Body of pancreas (tissue), 4 donors: ENCODE data around the gene SREBF1. TPM values are rescaled to one million over a fixed set of nuclear protein-coding genes. Genes with fewer than 3 reads are reported as not detected.

Experiments used
- ATAC-seq: fragments of 150-250 bp; one replicate; pipeline ENCODE4 v1.9.1; 2016
- DNase-seq, 4 donors: peaks; one replicate each; pipeline ENCODE4 v3.0.0-alpha.2; 2019
- H3K27ac ChIP-seq, 4 donors: fragments of 200-600 bp; sonication (generic); 1 replicate in 3 of 4; 2 replicates in 1 of 4; pipeline versions ENCODE4 v1.5.1 to v1.6.1; 2016 to 2019; ENCODE audit warnings: mild to moderate bottlenecking in 1 of 4, mixed read lengths in 1 of 4, moderate library complexity in 1 of 4
- H3K27me3 ChIP-seq, 2 donors: fragments of 200-600 bp; sonication (generic); one replicate each; pipeline ENCODE4 v1.6.0; 2016; ENCODE audit warnings: mild to moderate bottlenecking in 1 of 2
- H3K36me3 ChIP-seq, 2 donors: fragments of 200-600 bp; sonication (generic); replicated peaks in 1 of 2; 2 replicates each; pipeline ENCODE4 v1.5.1; 2016; ENCODE audit warnings: low read depth in 2 of 2; ENCODE audit not compliant: insufficient read depth in 1 of 2
- H3K4me1 ChIP-seq: fragments of 200-600 bp; sonication (generic); one replicate; pipeline ENCODE4 v1.6.0; 2016
- H3K4me3 ChIP-seq, 2 donors: fragments of 200-600 bp; sonication (generic); 1 replicate in 1 of 2; 2 replicates in 1 of 2; pipeline ENCODE4 v1.5.1; 2016 to 2019
- H3K9me3 ChIP-seq, 3 donors: fragments of 200-600 bp; sonication (generic); 1 replicate in 2 of 3; 2 replicates in 1 of 3; pipeline ENCODE4 v1.5.1; 2016
- POLR2A ChIP-seq, 3 donors: fragments of 450-650 bp; IDR thresholded peaks; one replicate each; pipeline ENCODE4 v1.6.1; 2016; ENCODE audit warnings: antibody characterized with exemption in 3 of 3, mild to moderate bottlenecking in 2 of 3
- WGBS, 2 donors: methylation state at CpG; one replicate each; pipeline ENCODE4 v1.1.5; 2017; 5-methylcytosine and 5-hydroxymethylcytosine counted together
- intact Hi-C: fragments of 100-400 bp; cut with DNase I; formaldehyde crosslinking; loops from one replicate; pipeline ENCODE4 v1.15.1; 2023
- total RNA-seq, 2 donors: library from RNA; depleted of rRNA; stranded (reverse); fragments of >200 nt; gene quantifications; one replicate each; pipeline ENCODE4 v1.1.0, GENCODE V29; 2016
- TF ChIP-seq, protein P1 (sequence below), 7 experiments: fragments of 450-650 bp in 4 of 7; fragments of 200-600 bp in 3 of 7; sonication (generic) in 3 of 7; IDR thresholded peaks; one replicate each; pipeline ENCODE4 v1.5.1; 2016 to 2019; ENCODE audit warnings: antibody characterized with exemption in 7 of 7

SREBF1 gene
- total RNA-seq, 2 donors from 2014 or later: 22.3 to 88.0 TPM

DNA sequence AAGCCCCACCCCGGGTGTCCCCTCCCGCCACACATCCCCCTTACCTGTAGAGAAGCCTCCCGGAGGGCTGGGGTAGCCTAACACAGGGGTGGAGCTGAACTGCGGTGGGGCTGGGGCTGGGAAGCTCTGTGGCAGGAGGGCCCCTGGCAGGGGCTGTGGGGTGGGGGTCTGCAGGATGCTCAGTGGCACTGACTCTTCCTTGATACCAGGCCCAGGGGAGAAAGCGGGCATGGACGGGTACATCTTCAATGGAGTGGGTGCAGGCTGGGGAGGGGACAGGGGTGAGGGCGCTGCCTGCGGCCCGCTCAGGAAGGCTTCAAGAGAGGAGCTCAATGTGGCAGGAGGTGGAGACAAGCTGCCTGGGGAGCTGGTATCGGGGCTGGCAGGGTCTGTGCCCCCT, 16.7 kb downstream of the SREBF1 start:
- 93 to 94% methylated on average over 6 to 10 of the region's 10 CpGs for WGBS, 2 donors
- H3K4me3 ChIP-seq: no peak overlapping the region
- DNase-seq: no peak
- no peak for ATAC-seq
- peak overlapping the region in 1 of 4 donors; percentile 25 for H3K27ac ChIP-seq
- no peak for TF ChIP-seq POLR2A (IDR thresholded peaks at IDR 0.05)
- TF ChIP-seq, protein P1, sequence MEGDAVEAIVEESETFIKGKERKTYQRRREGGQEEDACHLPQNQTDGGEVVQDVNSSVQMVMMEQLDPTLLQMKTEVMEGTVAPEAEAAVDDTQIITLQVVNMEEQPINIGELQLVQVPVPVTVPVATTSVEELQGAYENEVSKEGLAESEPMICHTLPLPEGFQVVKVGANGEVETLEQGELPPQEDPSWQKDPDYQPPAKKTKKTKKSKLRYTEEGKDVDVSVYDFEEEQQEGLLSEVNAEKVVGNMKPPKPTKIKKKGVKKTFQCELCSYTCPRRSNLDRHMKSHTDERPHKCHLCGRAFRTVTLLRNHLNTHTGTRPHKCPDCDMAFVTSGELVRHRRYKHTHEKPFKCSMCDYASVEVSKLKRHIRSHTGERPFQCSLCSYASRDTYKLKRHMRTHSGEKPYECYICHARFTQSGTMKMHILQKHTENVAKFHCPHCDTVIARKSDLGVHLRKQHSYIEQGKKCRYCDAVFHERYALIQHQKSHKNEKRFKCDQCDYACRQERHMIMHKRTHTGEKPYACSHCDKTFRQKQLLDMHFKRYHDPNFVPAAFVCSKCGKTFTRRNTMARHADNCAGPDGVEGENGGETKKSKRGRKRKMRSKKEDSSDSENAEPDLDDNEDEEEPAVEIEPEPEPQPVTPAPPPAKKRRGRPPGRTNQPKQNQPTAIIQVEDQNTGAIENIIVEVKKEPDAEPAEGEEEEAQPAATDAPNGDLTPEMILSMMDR (IDR thresholded peaks at IDR 0.05): no peak
- no peaks in the 10 kb centered on the region for H3K27me3 ChIP-seq
- no peaks in the 10 kb centered on the region for H3K9me3 ChIP-seq
- peaks cover 0 to 6% of the 10 kb centered on the region in 2 donors for H3K36me3 ChIP-seq
- H3K4me1 ChIP-seq: peaks cover 62% of the 10 kb centered on the region
- intact Hi-C loops: no loop called here

DNA sequence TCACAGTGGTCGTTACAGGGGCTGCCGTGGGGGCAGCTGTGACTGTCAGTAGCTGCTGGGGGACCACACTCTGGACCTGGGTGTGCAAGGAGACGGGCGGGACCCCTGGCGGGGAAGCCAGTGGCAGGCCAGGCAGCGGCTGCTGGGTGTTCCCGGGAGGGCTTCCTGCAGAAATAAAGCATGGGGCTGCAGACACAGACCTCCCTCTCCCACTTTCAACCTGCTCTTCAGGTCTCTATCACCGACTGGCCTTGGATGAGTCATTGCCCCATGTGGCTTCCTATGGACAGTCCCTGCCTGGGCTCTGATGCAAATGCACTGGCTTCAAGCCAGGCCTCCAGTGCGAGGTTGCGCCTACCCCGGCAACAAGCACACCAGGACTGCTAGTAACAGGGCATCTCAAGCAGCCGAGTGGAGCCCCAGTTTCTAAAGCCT, 17.2 kb downstream of the SREBF1 start:
- ATAC-seq: no peak
- no peak for TF ChIP-seq POLR2A (IDR thresholded peaks at IDR 0.05)
- TF ChIP-seq, protein P1 (IDR thresholded peaks at IDR 0.05): no peak
- DNase-seq: peak; percentile 64 to 89 (median 78)
- peaks cover 0 to 8% of the 10 kb centered on the region in 2 donors for H3K36me3 ChIP-seq
- 49 to 63% methylated on average over 5 to 12 of the region's 12 CpGs for WGBS, 2 donors
- peak overlapping the region in 2 of 4 donors; percentile 18 to 25 for H3K27ac ChIP-seq
- no peaks in the 10 kb centered on the region for H3K9me3 ChIP-seq
- intact Hi-C loops: loop anchor here (5.0 kb wide), 1 partner anchor 38 kb away; no protein-coding TSS in a partner anchor
- peaks cover 58% of the 10 kb centered on the region for H3K4me1 ChIP-seq
- H3K27me3 ChIP-seq: no peaks in the 10 kb centered on the region
- H3K4me3 ChIP-seq: no peak overlapping the region

DNA sequence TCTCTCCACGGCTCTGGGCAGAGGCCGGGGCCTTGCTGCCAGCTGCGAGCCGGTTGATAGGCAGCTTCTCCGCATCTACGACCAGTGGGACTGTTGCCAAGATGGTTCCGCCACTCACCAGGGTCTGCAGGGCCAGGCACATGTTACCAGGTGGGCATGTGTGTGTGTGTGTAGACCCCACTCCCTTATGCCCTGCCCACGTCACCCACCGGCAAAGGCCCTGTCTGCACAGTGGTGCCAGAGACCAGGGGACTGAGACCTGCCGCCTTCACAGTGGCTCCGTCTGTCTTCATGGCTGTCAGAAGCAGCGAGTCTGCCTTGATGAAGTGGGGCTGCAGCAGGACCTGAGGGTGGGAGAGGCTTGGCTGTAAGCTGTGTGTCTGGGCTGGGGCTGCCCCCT, 17.7 kb downstream of the SREBF1 start:
- no peaks in the 10 kb centered on the region for H3K9me3 ChIP-seq
- TF ChIP-seq, protein P1 (IDR thresholded peaks at IDR 0.05): no peak
- no peak for TF ChIP-seq POLR2A (IDR thresholded peaks at IDR 0.05)
- no peak overlapping the region for H3K4me3 ChIP-seq
- peaks cover 0 to 8% of the 10 kb centered on the region in 2 donors for H3K36me3 ChIP-seq
- ATAC-seq (no peak), DNase-seq (no peak)
- no peaks in the 10 kb centered on the region for H3K27me3 ChIP-seq
- intact Hi-C loops: loop anchor here (5.0 kb wide), 1 partner anchor 38 kb away; no protein-coding TSS in a partner anchor
- peak overlapping the region in 1 of 4 donors; percentile 18 for H3K27ac ChIP-seq
- H3K4me1 ChIP-seq: peaks cover 53% of the 10 kb centered on the region
- WGBS, 2 donors: 52 to 69% methylated on average over 3 to 12 of the region's 12 CpGs

DNA sequence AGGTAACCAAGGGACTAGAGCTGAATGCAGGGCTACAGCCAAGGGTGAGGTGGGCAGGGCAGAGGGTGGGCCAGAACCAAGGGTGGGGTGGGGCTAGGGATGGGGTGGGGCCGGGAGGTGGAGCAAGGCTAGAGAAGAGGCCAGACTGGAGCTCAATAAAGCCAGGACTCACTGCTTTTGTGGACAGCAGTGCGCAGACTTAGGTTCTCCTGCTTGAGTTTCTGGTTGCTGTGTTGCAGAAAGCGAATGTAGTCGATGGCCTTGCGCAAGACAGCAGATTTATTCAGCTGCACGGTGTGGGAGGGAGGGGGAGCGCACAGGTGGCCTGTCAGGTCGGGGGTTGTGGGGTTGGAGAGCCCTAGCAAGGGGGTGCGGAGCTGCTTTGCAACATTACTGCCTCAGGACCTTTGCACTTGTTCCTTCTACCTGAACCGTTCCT, 18.7 kb downstream of the SREBF1 start:
- Histone ChIP-seq H3K4me3 (no peak overlapping the region), H3K27ac (no peak overlapping the region), H3K9me3 (no peaks in the 10 kb centered on the region), H3K27me3 (no peaks in the 10 kb centered on the region), H3K36me3 (peaks cover 0 to 8% of the 10 kb centered on the region in 2 donors), H3K4me1 (peaks cover 46% of the 10 kb centered on the region)
- TF ChIP-seq, protein P1 (IDR thresholded peaks at IDR 0.05): no peak
- no peak for TF ChIP-seq POLR2A (IDR thresholded peaks at IDR 0.05)
- intact Hi-C loops: loop anchor here (5.0 kb wide), 1 partner anchor 39 kb away; no protein-coding TSS in a partner anchor
- peak in 2 of 4 donors; percentile 56 to 59 for DNase-seq
- 41 to 57% methylated on average over 8 to 10 of the region's 10 CpGs for WGBS, 2 donors
- ATAC-seq: peak; percentile 55

DNA sequence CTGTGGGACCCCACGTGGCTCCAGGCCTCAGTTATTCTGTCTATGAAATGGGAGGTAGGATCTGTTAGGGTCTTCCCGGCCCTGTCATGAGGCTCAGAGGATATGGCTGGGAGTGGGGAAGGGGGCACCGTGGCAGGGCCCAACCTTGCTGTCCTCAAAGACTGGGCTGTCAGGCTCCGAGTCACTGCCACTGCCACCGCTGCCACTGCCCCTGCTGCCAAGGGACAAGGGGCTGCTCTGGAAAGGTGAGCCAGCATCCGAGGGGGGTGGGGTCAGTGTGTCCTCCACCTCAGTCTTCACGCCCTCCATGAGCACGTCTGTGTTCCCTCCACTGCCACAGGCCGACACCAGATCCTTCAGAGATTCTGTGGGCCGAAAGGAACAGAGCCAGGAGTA, 19.2 kb downstream of the SREBF1 start:
- Histone ChIP-seq H3K4me3 (no peak overlapping the region), H3K27ac (peak overlapping the region in 1 of 4 donors; percentile 17), H3K9me3 (no peaks in the 10 kb centered on the region), H3K27me3 (no peaks in the 10 kb centered on the region), H3K4me1 (peaks cover 42% of the 10 kb centered on the region), H3K36me3 (peaks cover 0 to 8% of the 10 kb centered on the region in 2 donors)
- ATAC-seq (no peak), DNase-seq (no peak)
- TF ChIP-seq, protein P1 (IDR thresholded peaks at IDR 0.05): no peak
- peak in 1 of 3 donors; percentile 3 for TF ChIP-seq POLR2A (IDR thresholded peaks at IDR 0.05)
- intact Hi-C loops: loop anchor here (5.0 kb wide), 1 partner anchor 40 kb away; no protein-coding TSS in a partner anchor
- 75 to 84% methylated on average over 6 to 10 of the region's 10 CpGs for WGBS, 2 donors
